ENCODE data around the gene SLIT2.

Gene SLIT2

DNA sequence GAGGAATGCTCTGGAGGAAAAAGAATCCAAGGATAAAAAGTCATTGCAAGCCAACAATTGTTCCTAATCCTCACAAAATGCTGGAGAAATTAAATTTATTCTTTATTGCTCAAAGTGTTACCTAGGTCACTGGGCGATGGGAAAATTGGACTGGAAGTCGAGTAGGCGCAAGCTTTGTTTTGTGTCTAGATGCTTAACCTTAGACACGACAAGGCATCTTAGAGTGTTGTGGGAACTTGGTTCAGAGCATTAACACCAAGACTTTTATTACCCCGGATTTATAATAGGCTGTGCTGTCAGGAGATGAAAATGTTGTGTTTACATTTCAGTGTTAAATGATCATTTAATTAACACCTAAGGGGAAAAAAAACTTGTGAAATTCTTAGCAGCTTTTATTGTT, 25.1 kb downstream of the SLIT2 start:
- Mint-ChIP-seq H3K36me3 (ENCODE audit: low read depth) (no peaks in the 10 kb centered on the region), H3K9me3 (no peaks in the 10 kb centered on the region), H3K27me3 (ENCODE audit: low read depth) (no peaks in the 10 kb centered on the region), H3K27ac (no peak overlapping the region), H3K4me1 (ENCODE audit: low read depth) (no peaks in the 10 kb centered on the region), H3K4me3 (no peak overlapping the region)

DNA sequence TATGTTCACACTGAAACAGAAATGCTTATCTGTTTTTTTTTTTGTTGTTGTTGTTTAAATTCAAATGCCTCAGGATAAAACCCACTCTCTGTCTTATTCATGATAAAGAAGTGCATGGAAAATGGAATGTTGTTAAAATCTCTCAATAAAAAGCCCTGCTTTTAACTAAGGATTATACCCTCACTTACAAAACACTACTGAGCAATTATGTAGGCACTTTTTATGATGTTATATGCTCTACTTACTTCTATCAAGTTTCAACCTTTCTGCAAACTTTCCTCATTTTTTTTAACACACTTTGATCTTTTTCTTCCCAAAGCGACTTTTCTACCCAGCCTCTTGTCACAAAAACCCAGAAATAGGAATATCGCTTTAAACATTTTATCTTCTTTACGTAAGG, 26.5 kb downstream of the SLIT2 start:
- no peaks in the 10 kb centered on the region for H3K4me1 Mint-ChIP-seq (ENCODE audit: low read depth)

DNA sequence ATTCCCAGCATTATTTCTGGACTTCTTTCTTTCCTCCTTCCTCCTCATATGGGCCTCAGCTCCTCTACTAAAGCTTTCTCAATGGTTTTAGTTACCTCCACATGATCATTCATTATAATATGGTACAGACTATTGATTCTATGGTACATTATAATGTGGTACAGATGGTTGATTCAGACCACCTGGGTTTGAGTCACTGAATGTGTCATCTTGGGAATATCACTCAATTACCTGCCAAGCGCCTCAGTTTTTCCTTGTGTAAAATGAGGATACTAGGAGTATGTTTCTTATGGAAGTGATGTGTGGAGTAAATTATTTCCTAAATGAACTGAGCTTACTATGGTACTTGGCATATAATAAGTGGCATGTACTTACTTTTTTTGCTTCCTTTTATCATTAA, 27.7 kb downstream of the SLIT2 start:
- Mint-ChIP-seq H3K36me3 (ENCODE audit: low read depth) (no peaks in the 10 kb centered on the region), H3K4me3 (no peak overlapping the region), H3K4me1 (ENCODE audit: low read depth) (no peaks in the 10 kb centered on the region), H3K27me3 (ENCODE audit: low read depth) (no peaks in the 10 kb centered on the region), H3K27ac (no peak overlapping the region), H3K9me3 (no peaks in the 10 kb centered on the region)

More for the DNA sequence above, 26.5 kb downstream of the SLIT2 start:
- Mint-ChIP-seq H3K4me3 (no peak overlapping the region), H3K27me3 (ENCODE audit: low read depth) (no peaks in the 10 kb centered on the region), H3K27ac (no peak overlapping the region), H3K9me3 (no peaks in the 10 kb centered on the region), H3K36me3 (ENCODE audit: low read depth) (no peaks in the 10 kb centered on the region)

DNA sequence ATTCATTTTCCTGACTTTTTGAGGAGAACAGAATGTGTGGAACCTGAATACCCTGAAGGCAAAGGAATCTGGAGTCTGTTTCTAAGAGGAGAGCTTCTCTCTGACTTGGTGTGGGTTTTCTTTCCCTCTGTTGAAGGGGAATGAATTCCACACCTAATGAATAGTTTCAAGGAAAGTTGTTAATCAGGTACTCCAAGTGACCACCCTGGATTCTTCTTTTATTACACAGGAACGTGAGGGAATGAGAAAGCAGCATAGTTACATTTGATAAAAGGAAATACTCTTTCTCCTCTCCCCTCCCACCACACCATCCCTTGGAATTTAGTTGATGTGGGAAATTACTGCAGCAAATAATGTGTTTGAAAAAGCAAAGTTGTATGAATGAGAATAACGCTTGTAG, 29.7 kb downstream of the SLIT2 start:
- no peak overlapping the region for H3K27ac Mint-ChIP-seq
- no peaks in the 10 kb centered on the region for H3K36me3 Mint-ChIP-seq (ENCODE audit: low read depth)
- no peaks in the 10 kb centered on the region for H3K4me1 Mint-ChIP-seq (ENCODE audit: low read depth)
- no peaks in the 10 kb centered on the region for H3K27me3 Mint-ChIP-seq (ENCODE audit: low read depth)
- H3K9me3 Mint-ChIP-seq = no peaks in the 10 kb centered on the region
- H3K4me3 Mint-ChIP-seq = no peak overlapping the region

DNA sequence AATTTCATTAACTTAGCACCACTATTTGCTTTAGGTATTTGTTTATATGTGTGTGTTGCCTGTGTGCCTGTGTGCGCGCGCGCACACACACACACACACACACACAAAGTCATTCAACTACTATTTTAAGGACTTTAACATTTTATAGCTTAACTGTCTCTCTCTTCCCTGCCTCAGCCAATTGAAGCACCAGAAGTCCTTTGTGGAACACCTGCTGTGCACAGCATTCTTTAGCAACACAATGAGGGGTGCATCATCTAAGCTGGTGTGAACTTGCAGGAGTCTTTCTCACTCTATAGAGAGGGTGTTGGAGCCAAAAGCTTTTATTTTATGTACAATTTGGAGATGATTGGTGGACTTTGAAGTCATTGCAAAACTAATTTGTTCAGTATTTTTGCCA, 31.3 kb downstream of the SLIT2 start:
- H3K36me3 Mint-ChIP-seq (ENCODE audit: low read depth) = no peaks in the 10 kb centered on the region
- H3K27ac Mint-ChIP-seq = no peak overlapping the region
- no peaks in the 10 kb centered on the region for H3K27me3 Mint-ChIP-seq (ENCODE audit: low read depth)
- no peaks in the 10 kb centered on the region for H3K4me1 Mint-ChIP-seq (ENCODE audit: low read depth)
- H3K4me3 Mint-ChIP-seq = no peak overlapping the region
- H3K9me3 Mint-ChIP-seq = no peaks in the 10 kb centered on the region

DNA sequence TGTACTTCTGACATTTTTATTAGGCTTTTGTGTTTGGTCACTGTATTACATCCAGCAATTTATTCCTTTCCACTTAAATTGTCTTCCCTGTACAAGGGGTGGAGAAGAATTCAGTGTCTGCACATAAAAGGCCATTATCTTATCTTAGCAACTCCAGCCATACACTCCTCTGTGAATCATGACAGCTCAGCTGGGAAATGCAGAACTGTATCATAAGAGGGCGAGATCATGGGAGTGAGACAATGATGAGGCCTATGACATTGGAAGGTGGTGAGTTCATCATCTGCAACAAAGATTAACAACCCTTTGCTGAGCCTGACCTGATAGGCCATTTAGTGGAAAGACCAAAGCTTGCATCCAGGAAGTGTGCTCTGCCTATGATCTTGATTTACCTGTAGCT, 33.3 kb downstream of the SLIT2 start:
- H3K27ac Mint-ChIP-seq = no peak overlapping the region
- no peaks in the 10 kb centered on the region for H3K27me3 Mint-ChIP-seq (ENCODE audit: low read depth)
- H3K36me3 Mint-ChIP-seq (ENCODE audit: low read depth) = no peaks in the 10 kb centered on the region
- no peak overlapping the region for H3K4me3 Mint-ChIP-seq
- no peaks in the 10 kb centered on the region for H3K9me3 Mint-ChIP-seq
- no peaks in the 10 kb centered on the region for H3K4me1 Mint-ChIP-seq (ENCODE audit: low read depth)

DNA sequence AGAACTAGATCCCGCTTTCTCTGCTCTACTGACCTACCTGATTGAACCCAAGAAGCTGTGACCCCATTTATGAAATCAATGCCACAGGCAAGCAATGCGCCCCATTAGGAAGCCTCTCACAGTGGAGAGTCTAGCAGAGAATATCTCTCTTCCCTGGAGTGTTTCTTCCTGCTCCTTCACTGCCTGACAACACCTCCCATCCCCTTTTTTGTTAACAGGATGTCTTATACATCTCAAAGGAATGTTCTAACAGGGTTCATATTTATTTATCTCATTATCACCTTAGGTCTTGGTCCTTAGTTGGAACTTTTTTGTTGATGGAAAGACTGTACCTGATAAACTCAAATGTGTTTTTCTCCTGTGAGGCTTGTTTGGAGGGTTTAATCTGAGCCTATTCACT, 35.5 kb downstream of the SLIT2 start:
- Mint-ChIP-seq H3K36me3 (ENCODE audit: low read depth) (no peaks in the 10 kb centered on the region), H3K27ac (no peak overlapping the region), H3K4me1 (ENCODE audit: low read depth) (no peaks in the 10 kb centered on the region), H3K4me3 (no peak overlapping the region), H3K9me3 (no peaks in the 10 kb centered on the region), H3K27me3 (ENCODE audit: low read depth) (no peaks in the 10 kb centered on the region)

DNA sequence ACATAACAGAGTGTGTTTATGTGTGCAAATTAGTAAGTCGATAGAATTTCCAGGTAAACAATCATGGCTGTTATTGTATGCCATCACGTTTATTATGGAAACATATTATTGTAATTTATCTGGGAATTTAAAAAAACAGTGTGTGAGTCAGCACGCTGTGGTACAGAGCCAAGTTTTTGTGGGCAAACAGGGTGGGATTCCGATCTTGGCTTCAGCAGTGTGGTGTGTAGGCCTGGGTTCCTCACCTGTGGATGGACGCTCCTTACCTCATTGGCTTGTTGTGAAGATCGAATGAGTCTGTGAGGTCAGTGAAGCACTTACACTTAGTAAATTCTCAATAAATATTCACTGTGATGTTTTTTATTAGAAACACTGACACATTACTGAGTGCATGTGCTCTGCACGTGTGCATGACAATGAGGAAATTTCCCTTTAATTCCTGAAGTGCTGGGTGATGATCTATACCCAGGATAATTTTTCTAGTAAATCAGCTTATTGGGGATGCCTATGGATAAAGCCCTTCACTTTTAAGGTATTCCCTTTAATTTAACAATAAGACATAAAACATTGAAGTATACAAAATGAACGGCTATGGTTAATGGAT, 36.4 kb downstream of the SLIT2 start:
- no peaks in the 10 kb centered on the region for H3K9me3 Mint-ChIP-seq
- H3K27ac Mint-ChIP-seq = no peak overlapping the region
- no peaks in the 10 kb centered on the region for H3K36me3 Mint-ChIP-seq (ENCODE audit: low read depth)
- H3K4me3 Mint-ChIP-seq = no peak overlapping the region
- no peaks in the 10 kb centered on the region for H3K4me1 Mint-ChIP-seq (ENCODE audit: low read depth)
- H3K27me3 Mint-ChIP-seq (ENCODE audit: low read depth) = no peaks in the 10 kb centered on the region

DNA sequence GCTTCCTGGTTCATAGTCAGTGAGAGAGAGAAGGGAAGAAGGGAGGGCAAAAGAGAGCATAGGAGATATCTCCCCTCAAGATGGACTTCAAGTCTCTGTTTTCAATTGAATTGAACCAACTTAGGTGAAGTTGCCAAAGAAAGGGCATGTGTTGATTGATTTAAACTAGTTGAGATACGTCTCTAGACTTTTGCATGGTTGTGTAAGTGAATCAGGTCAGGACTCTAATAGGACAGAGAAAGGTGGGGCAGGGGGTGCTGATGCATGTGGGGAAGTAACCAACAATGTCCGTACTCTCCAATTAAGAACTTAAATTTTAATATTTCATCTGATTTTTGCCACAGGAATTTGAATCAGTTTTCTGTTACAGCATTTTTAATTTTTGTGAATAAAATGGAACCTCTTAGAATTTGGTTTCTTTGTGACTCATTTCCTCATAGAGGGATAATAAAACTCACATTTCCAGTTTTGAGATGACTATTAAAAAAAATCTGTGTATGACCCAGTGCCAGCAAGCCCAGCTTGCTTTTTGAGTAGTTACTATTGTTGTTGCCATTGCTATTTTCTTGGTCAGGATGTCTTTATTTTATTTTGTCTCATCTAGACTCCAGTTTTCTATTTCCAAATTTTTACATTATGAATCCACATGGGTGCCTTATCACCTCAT, 37.3 kb downstream of the SLIT2 start:
- H3K4me3 Mint-ChIP-seq = no peak overlapping the region
- H3K9me3 Mint-ChIP-seq = no peaks in the 10 kb centered on the region
- H3K4me1 Mint-ChIP-seq (ENCODE audit: low read depth) = no peaks in the 10 kb centered on the region
- H3K36me3 Mint-ChIP-seq (ENCODE audit: low read depth) = no peaks in the 10 kb centered on the region
- H3K27ac Mint-ChIP-seq = no peak overlapping the region
- no peaks in the 10 kb centered on the region for H3K27me3 Mint-ChIP-seq (ENCODE audit: low read depth)

DNA sequence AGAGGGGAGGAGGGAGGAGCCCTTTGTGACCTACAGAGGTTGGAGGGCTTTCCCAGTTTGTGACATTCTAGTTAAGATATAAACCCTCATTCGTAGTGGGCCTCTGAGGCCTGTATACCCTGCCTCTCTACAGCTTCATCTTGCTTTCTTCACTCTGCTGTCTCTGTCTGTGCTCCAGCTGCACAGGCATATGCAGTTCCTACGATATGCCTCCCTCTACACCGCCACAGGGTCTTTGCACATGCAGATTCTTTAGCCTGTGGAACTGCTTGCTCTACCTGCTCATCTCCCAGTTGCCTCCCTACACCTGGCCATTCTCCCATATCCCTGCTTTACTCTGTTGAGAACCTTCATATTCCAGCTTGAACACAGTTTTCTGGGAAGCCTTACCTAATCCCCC, 38.1 kb downstream of the SLIT2 start:
- Mint-ChIP-seq H3K36me3 (ENCODE audit: low read depth) (no peaks in the 10 kb centered on the region), H3K4me3 (no peak overlapping the region), H3K27ac (no peak overlapping the region), H3K27me3 (ENCODE audit: low read depth) (no peaks in the 10 kb centered on the region), H3K9me3 (no peaks in the 10 kb centered on the region), H3K4me1 (ENCODE audit: low read depth) (no peaks in the 10 kb centered on the region)

DNA sequence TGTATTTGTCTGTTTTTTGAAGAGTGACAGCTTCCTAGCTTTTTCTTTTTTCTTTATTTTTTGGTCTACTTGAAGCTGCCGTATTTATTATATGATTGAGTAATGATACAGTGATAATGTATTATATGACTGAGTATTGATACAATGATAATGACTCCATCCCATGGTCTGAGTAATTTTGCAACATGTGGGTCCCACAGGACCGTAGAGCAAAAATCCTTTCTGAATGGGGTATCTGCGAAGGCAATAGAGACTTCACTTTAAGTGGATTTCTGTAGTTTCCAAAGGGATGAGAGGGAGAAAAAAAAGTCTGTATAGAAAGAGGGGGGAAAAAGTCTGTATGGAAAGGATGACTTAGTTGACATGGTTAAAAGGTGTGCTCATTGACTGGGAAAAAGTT, 41.0 kb downstream of the SLIT2 start:
- Mint-ChIP-seq H3K4me1 (ENCODE audit: low read depth) (no peaks in the 10 kb centered on the region), H3K4me3 (no peak overlapping the region), H3K27me3 (ENCODE audit: low read depth) (no peaks in the 10 kb centered on the region), H3K36me3 (ENCODE audit: low read depth) (no peaks in the 10 kb centered on the region), H3K27ac (no peak overlapping the region), H3K9me3 (no peaks in the 10 kb centered on the region)

DNA sequence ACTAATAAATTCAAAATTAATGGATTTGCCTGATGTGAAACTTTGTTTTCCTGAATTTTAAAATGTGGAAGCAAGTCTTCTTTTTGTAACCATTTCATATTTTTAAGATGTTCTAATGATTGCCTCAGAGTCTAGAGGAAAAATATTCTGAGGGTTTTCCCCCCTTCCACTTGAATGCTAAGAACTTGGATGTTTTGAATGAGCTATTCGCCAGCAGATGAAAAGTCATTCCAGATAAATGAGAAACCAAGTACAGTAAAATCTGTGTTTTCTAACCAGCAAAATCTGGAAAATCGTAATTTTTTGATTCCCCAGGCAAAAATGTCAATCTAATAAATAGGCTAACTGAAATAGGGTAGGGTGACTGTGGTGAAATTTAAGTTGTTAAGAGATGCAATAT, 45.6 kb downstream of the SLIT2 start:
- Mint-ChIP-seq H3K27me3 (ENCODE audit: low read depth) (no peaks in the 10 kb centered on the region), H3K9me3 (no peaks in the 10 kb centered on the region), H3K4me1 (ENCODE audit: low read depth) (no peaks in the 10 kb centered on the region), H3K27ac (no peak overlapping the region), H3K36me3 (ENCODE audit: low read depth) (no peaks in the 10 kb centered on the region), H3K4me3 (no peak overlapping the region)

DNA sequence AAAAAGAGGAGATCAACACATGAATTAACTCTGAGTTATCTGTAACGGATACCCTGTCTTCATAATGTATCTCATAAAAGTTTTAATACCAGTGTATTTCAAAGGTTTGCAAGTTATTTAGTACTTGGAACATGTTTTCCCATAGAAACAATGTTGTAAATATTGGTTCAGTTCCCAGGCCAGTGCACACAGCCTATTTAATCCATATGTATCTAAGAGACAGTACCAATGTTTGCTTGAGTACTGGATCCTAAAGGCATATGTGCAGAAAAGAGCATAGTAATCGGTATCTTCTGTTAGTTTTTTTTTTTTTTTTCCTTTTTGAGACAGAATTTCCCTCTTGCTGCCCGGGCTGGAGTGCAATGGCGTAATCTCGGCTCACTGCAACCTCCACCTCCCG, 46.1 kb downstream of the SLIT2 start:
- Mint-ChIP-seq H3K4me3 (no peak overlapping the region), H3K27me3 (ENCODE audit: low read depth) (no peaks in the 10 kb centered on the region)

DNA sequence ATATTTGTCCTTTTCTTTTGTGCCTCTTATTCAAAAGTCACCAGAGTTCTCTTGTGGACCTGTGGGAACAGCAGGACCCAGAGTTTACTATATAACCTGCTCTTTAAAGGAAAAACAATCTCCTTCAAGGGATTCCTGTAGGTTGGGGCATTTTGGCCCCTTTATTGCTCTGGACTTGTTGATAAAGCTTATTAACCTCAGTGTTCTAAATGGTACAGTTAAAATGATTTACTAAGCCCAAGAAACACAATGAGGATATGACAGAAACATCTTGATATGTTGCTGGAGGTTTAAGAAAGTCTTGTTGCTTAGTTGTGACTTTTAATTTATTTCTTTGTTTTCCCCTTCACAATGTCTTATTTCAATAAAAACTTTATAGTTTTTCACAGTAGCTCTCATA, 46.8 kb downstream of the SLIT2 start:
- Mint-ChIP-seq H3K9me3 (no peaks in the 10 kb centered on the region), H3K36me3 (ENCODE audit: low read depth) (no peaks in the 10 kb centered on the region), H3K27ac (no peak overlapping the region), H3K4me1 (ENCODE audit: low read depth) (no peaks in the 10 kb centered on the region), H3K4me3 (no peak overlapping the region), H3K27me3 (ENCODE audit: low read depth) (no peaks in the 10 kb centered on the region)

More for the DNA sequence above, 46.1 kb downstream of the SLIT2 start:
- H3K9me3 Mint-ChIP-seq = no peaks in the 10 kb centered on the region
- H3K36me3 Mint-ChIP-seq (ENCODE audit: low read depth) = no peaks in the 10 kb centered on the region
- no peaks in the 10 kb centered on the region for H3K4me1 Mint-ChIP-seq (ENCODE audit: low read depth)
- no peak overlapping the region for H3K27ac Mint-ChIP-seq

DNA sequence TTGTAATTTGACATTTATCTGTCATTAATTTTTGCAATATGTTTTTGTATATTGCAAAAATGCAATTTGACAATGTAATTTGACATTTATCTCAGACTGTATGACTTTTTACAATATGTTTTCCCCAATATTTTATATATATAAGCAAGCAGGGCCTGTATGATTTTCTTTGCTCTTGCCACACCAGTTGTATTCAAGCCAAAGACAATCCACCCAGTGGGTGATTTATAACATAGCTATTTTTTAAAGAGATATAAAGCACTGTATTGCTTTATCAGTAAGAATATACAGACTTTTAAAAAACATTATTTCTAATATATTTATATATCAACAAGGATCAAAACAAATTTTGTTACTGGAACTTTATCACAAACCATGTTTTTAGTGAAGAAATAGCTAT, 47.3 kb downstream of the SLIT2 start:
- H3K4me3 Mint-ChIP-seq = no peak overlapping the region
- no peaks in the 10 kb centered on the region for H3K9me3 Mint-ChIP-seq
- H3K36me3 Mint-ChIP-seq (ENCODE audit: low read depth) = no peaks in the 10 kb centered on the region
- no peaks in the 10 kb centered on the region for H3K27me3 Mint-ChIP-seq (ENCODE audit: low read depth)
- H3K4me1 Mint-ChIP-seq (ENCODE audit: low read depth) = no peaks in the 10 kb centered on the region
- no peak overlapping the region for H3K27ac Mint-ChIP-seq

DNA sequence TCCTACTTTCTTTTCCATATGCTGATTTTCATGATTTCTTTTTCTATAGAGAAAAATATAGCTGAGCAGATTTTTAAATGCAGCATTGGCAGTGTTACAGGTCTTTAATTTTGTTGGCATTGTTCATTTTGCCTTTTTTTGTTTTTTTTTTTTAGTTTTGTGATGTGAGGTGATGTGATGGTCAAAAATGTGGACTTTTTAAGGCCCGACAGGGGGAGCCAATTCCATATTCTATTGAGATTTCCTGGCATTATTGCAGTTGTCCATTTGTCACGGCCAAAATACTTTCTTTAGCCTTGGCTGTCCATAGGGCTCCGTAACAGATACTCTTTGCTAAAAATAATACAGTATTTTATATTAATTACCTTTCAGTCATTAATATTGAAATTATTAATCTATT, 47.8 kb downstream of the SLIT2 start:
- H3K4me1 Mint-ChIP-seq (ENCODE audit: low read depth) = no peaks in the 10 kb centered on the region
- no peaks in the 10 kb centered on the region for H3K36me3 Mint-ChIP-seq (ENCODE audit: low read depth)
- no peaks in the 10 kb centered on the region for H3K27me3 Mint-ChIP-seq (ENCODE audit: low read depth)
- H3K9me3 Mint-ChIP-seq = no peaks in the 10 kb centered on the region
- no peak overlapping the region for H3K4me3 Mint-ChIP-seq
- no peak overlapping the region for H3K27ac Mint-ChIP-seq

All from T-helper 1 cell treated with Interleukin-12 subunit alpha and Interleukin-12 subunit beta and Interleukin-4 antibody, amounts not matched to agents 30 μg/mL and 1 μg/mL, for 36 hours (primary cell).